MM.1S (cell line): Measurements from ENCODE around the gene COL13A1.

Experiments used
- EZH2 ChIP-seq: fragments of 300-600 bp; sonication (generic); optimal IDR thresholded peaks from 2 replicates; pipeline ENCODE3; 2017; ENCODE audit warnings: low read depth, mild to moderate bottlenecking, antibody characterized with exemption, low read length, mixed read lengths
- EZH2phosphoT487 ChIP-seq: fragments of 300-600 bp; sonication (generic); IDR thresholded peaks from 2 replicates; pipeline ENCODE4 v1.6.1; 2018; ENCODE audit warnings: antibody characterized with exemption, low read length
- TF ChIP-seq, protein P1 (sequence below): fragments of 300-600 bp; sonication (generic); IDR thresholded peaks from 2 replicates; pipeline ENCODE4 v1.5.1; 2016; ENCODE audit warnings: antibody characterized with exemption, low read length, mixed read lengths

DNA sequence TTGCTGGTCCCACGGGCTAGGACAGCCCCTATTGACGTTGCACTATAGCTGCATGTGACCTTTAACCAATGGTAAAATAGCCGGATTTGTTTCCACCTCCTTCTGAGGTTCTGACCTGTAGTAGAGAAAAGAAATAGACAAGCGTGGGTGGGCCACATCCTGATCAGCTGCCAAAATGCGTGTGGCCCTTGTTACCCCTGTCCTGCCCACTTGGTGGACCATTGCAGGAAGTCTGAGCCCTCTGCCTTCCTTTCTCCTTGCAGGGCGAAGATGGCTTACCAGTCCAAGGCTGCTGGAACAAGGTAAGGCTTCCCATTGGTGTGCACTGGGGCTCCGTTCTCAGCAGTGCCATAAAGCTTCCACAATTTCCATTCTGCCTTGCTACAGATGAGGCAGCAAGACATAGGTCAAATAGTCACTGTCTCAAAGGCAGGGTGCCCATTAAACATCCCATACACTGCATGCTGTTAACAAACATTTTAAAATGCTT is 155.1 kb downstream of the COL13A1 start:
- TF ChIP-seq, protein P1, sequence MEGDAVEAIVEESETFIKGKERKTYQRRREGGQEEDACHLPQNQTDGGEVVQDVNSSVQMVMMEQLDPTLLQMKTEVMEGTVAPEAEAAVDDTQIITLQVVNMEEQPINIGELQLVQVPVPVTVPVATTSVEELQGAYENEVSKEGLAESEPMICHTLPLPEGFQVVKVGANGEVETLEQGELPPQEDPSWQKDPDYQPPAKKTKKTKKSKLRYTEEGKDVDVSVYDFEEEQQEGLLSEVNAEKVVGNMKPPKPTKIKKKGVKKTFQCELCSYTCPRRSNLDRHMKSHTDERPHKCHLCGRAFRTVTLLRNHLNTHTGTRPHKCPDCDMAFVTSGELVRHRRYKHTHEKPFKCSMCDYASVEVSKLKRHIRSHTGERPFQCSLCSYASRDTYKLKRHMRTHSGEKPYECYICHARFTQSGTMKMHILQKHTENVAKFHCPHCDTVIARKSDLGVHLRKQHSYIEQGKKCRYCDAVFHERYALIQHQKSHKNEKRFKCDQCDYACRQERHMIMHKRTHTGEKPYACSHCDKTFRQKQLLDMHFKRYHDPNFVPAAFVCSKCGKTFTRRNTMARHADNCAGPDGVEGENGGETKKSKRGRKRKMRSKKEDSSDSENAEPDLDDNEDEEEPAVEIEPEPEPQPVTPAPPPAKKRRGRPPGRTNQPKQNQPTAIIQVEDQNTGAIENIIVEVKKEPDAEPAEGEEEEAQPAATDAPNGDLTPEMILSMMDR, result no peak
- TF ChIP-seq EZH2 (no peak), EZH2phosphoT487 (no peak)
